MCF 10A (cell line): ENCODE results near the gene EXOC2. TPM values are rescaled to one million over a fixed set of nuclear protein-coding genes. Genes with fewer than 3 reads are reported as not detected.

Experiments used
- BruUV-seq: library from RNA; stranded (reverse); fragments of 400-500 nt; replicated peaks from 2 replicates; lab custom pipeline; 2021; lab: Mats Ljungman, UMichigan
- CTCF ChIA-PET: fragments of 300-600 bp; sonication (Branson Sonifier 250); formaldehyde crosslinking; extraction: SDS; loops from one replicate; lab custom pipeline; 2021; ENCODE audit warnings: antibody characterized with exemption, inconsistent platforms; lab: Yijun Ruan, JAX
- POLR2A ChIA-PET: fragments of 300-600, 350-650 bp; sonication (Branson Sonifier 250); formaldehyde crosslinking; extraction: SDS; loops from one replicate; lab custom pipeline; 2020; ENCODE audit warnings: antibody characterized with exemption, inconsistent platforms; lab: Yijun Ruan, JAX
- DNase-seq: peaks from one replicate; pipeline ENCODE4 v3.0.0-alpha.2; 2018; ENCODE audit not compliant: unreplicated experiment
- H3K27ac Mint-ChIP-seq: one replicate; pipeline ENCODE4 v1.8.0; 2022; ENCODE audit warnings: mild to moderate bottlenecking, low read depth, mixed read lengths; ENCODE audit not compliant: unreplicated experiment
- H3K27me3 Mint-ChIP-seq: one replicate; pipeline ENCODE4 v1.8.0; 2022; ENCODE audit warnings: mixed read lengths; ENCODE audit not compliant: insufficient read depth, unreplicated experiment
- H3K36me3 Mint-ChIP-seq: one replicate; pipeline ENCODE4 v1.8.0; 2022; ENCODE audit warnings: mild to moderate bottlenecking, moderate library complexity, mixed read lengths; ENCODE audit not compliant: insufficient read depth, unreplicated experiment
- H3K4me1 Mint-ChIP-seq: one replicate; pipeline ENCODE4 v1.8.0; 2022; ENCODE audit warnings: mixed read lengths; ENCODE audit not compliant: insufficient read depth, unreplicated experiment
- H3K4me3 Mint-ChIP-seq: one replicate; pipeline ENCODE4 v1.8.0; 2022; ENCODE audit warnings: mild to moderate bottlenecking, moderate library complexity, mixed read lengths; ENCODE audit not compliant: unreplicated experiment
- H3K9me3 Mint-ChIP-seq: one replicate; pipeline ENCODE4 v1.8.0; 2022; ENCODE audit warnings: mixed read lengths; ENCODE audit not compliant: unreplicated experiment
- CTCF ChIP-seq: fragments of 200-600 bp; IDR thresholded peaks from one replicate; pipeline ENCODE4 v1.8.0; 2022; ENCODE audit warnings: antibody characterized with exemption, mild to moderate bottlenecking; ENCODE audit not compliant: unreplicated experiment
- intact Hi-C: fragments of 100-400 bp; cut with micrococcal nuclease; formaldehyde crosslinking; loops from 2 replicates; pipeline ENCODE4 v1.14.1; 2022
- total RNA-seq: library from RNA; stranded (reverse); gene quantifications from 2 replicates; pipeline ENCODE4 v1.2.3, GENCODE V29; 2022

The EXOC2 gene
- total RNA-seq, 1 experiment from 2014 or later: 14.6 TPM

GRCh38 chr6:473768-474452, 219.0 kb downstream of the EXOC2 start:
- BruUV-seq: no TSS peak
- ChIA-PET POLR2A (interaction anchor here (0.6 kb wide), 1 partner anchor 996 kb away, joined by 3 read pairs; no protein-coding TSS in a partner anchor), CTCF (interaction anchor here (0.6 kb wide), 1 partner anchor 1152 kb away, joined by 3 read pairs; no protein-coding TSS in a partner anchor)
- no peaks in the 10 kb centered on the region for H3K36me3 Mint-ChIP-seq
- H3K4me3 Mint-ChIP-seq: no peak overlapping the region
- H3K9me3 Mint-ChIP-seq: no peaks in the 10 kb centered on the region
- no peaks in the 10 kb centered on the region for H3K4me1 Mint-ChIP-seq
- intact Hi-C loops: no loop called here
- no peak for DNase-seq
- no peak for TF ChIP-seq CTCF
- no peak overlapping the region for H3K27ac Mint-ChIP-seq
- H3K27me3 Mint-ChIP-seq: peaks cover 21% of the 10 kb centered on the region

DNA sequence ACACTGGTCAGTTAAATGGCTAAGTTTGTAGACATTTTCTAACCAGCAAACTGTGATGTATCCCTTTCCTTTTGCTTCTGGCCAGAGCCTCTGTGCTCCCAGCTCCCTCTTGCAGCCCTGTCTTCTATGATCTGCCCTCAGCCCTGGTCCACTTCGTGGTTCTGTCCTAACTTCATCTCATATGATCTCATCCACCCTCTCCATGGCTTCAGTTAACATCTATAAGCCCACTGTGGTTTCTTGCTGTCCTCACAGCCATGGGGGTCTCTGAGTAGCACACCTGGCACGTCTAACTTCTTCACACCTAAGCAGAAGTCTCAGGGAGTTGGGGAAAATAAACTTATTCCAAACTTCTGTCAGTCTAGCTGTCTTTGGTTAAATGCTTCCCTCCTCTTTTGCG, 219.6 kb downstream of the EXOC2 start:
- DNase-seq: no peak
- Mint-ChIP-seq H3K9me3 (no peaks in the 10 kb centered on the region), H3K27me3 (peaks cover 21% of the 10 kb centered on the region), H3K27ac (no peak overlapping the region), H3K36me3 (no peaks in the 10 kb centered on the region), H3K4me3 (no peak overlapping the region), H3K4me1 (no peaks in the 10 kb centered on the region)
- BruUV-seq: no TSS peak
- ChIA-PET CTCF (no interaction called here), POLR2A (interaction anchor here (0.6 kb wide), 1 partner anchor 997 kb away, joined by 3 read pairs; no protein-coding TSS in a partner anchor)
- no peak for TF ChIP-seq CTCF
- intact Hi-C loops: no loop called here

DNA sequence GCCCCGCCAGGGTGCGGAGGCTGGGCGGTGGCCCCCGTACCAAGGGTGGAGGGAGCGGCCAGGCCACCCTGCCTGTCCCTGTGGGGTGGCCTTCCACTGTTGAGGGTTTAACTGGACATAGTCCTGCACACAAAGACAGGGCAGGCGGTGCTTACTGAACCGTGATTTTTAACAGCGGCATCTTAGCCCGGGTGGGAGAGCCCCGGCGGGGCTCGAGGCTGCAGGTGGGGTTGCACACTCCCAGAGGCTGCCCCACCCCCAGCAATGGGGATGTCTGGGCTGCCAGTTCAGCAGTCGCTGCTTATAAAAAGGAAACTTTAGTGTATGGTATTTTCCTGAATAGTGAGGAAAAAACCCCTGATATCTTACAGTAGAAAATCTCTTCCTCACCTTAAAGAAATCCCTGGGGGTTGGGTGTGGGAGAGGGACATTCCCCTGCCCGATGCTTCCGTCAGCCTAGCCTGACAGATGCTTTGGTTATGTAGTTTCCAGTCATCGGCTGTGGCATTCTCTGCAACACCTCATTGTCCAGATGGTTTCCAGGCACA, 222.0 kb downstream of the EXOC2 start:
- no peaks in the 10 kb centered on the region for H3K4me1 Mint-ChIP-seq
- H3K27me3 Mint-ChIP-seq: peaks cover 22% of the 10 kb centered on the region
- DNase-seq: no peak
- ChIA-PET POLR2A (no interaction called here), CTCF (no interaction called here)
- H3K27ac Mint-ChIP-seq: no peak overlapping the region
- TF ChIP-seq CTCF: no peak
- intact Hi-C loops: no loop called here
- no peaks in the 10 kb centered on the region for H3K9me3 Mint-ChIP-seq
- no TSS peak for BruUV-seq
- H3K36me3 Mint-ChIP-seq: no peaks in the 10 kb centered on the region
- no peak overlapping the region for H3K4me3 Mint-ChIP-seq

- BruUV-seq: no TSS peak
- intact Hi-C loops: no loop called here
- no peaks in the 10 kb centered on the region for H3K4me1 Mint-ChIP-seq
- no peak overlapping the region for H3K4me3 Mint-ChIP-seq
- no peaks in the 10 kb centered on the region for H3K9me3 Mint-ChIP-seq
- no peak for TF ChIP-seq CTCF
- H3K27me3 Mint-ChIP-seq: peaks cover 22% of the 10 kb centered on the region
- ChIA-PET POLR2A (no interaction called here), CTCF (no interaction called here)
- peak; percentile 17 for DNase-seq
- H3K27ac Mint-ChIP-seq: no peak overlapping the region
- H3K36me3 Mint-ChIP-seq: no peaks in the 10 kb centered on the region
Measured at GRCh38 chr6:470051-470900, 222.7 kb downstream of the EXOC2 start.
